Gastrocnemius medialis (tissue), 4 donors: ENCODE measurements around the gene EPX. TPM values are rescaled to one million over a fixed set of nuclear protein-coding genes. Genes with fewer than 3 reads are reported as not detected.

ENCODE experiments used
- ATAC-seq, 2 donors: fragments of 150-250 bp; one replicate each; pipeline ENCODE4 v1.9.1; 2016
- DNase-seq, 2 donors: peaks; one replicate each; pipeline ENCODE4 v3.0.0-alpha.2; 2019
- H3K27ac ChIP-seq, 4 donors: fragments of 200-600 bp; sonication (generic); 1 replicate in 1 of 4; 2 replicates in 3 of 4; pipeline ENCODE4 v1.5.1; 2016 to 2018; ENCODE audit warnings: mild to moderate bottlenecking in 2 of 4, moderate library complexity in 1 of 4
- H3K27me3 ChIP-seq, 3 donors: fragments of 200-600 bp; sonication (generic) in 2 of 3; 1 replicate in 1 of 3; 2 replicates in 2 of 3; pipeline versions ENCODE4 v1.5.1 to v1.6.0; 2016 to 2019; ENCODE audit warnings: mild to moderate bottlenecking in 1 of 3, moderate library complexity in 1 of 3
- H3K36me3 ChIP-seq, 2 donors: fragments of 200-600 bp; sonication (generic) in 1 of 2; one replicate each; pipeline ENCODE4 v1.5.1; 2017 to 2018
- H3K4me1 ChIP-seq, 2 donors: fragments of 200-600 bp; sonication (generic) in 1 of 2; one replicate each; pipeline ENCODE4 v1.5.1; 2016 to 2017; ENCODE audit warnings: mild to moderate bottlenecking in 2 of 2
- H3K4me3 ChIP-seq, 4 donors: fragments of 200-600 bp; sonication (generic) in 3 of 4; 1 replicate in 1 of 4; 2 replicates in 3 of 4; pipeline ENCODE4 v1.5.1; 2016 to 2019; ENCODE audit warnings: mild to moderate bottlenecking in 2 of 4
- H3K9me3 ChIP-seq, 3 donors: fragments of 200-600 bp; sonication (generic) in 2 of 3; 1 replicate in 1 of 3; 2 replicates in 2 of 3; pipeline ENCODE4 v1.5.1; 2016 to 2019
- POLR2A ChIP-seq, 2 donors: fragments of 450-650 bp; IDR thresholded peaks; one replicate each; pipeline ENCODE4 v1.6.1; 2017; ENCODE audit warnings: antibody characterized with exemption in 2 of 2, mild to moderate bottlenecking in 2 of 2, moderate library complexity in 2 of 2
- in situ Hi-C, 4 donors: fragments of 200-750 bp; cut with MboI; loops; one replicate each; pipeline versions ENCODE4 v1.15.0 to v1.8.0; 2017; ENCODE audit warnings: low sequenced_read_pairs in 4 of 4
- intact Hi-C: fragments of 100-400 bp; cut with DNase I; formaldehyde crosslinking; loops from one replicate; pipeline ENCODE4 v1.15.1; 2023; ENCODE audit warnings: low total_unique reads
- total RNA-seq, 4 donors: library from RNA; depleted of rRNA; stranded (reverse); fragments of >200 nt; gene quantifications; one replicate each; pipeline versions ENCODE4 v1.1.0 to v1.2.3, GENCODE V29; 2016
- TF ChIP-seq, protein P1 (sequence below), 5 experiments: fragments of 450-650 bp in 3 of 5; fragments of 200-600 bp in 2 of 5; sonication (generic) in 2 of 5; IDR thresholded peaks in 4 of 5; conservative IDR thresholded peaks in 1 of 5; 1 replicate in 4 of 5; 2 replicates in 1 of 5; pipeline ENCODE4 v1.5.1; 2016 to 2019; ENCODE audit warnings: antibody characterized with exemption in 5 of 5, mild to moderate bottlenecking in 3 of 5, moderate library complexity in 3 of 5

The EPX gene
- total RNA-seq, 4 donors from 2014 or later, result not detected

DNA sequence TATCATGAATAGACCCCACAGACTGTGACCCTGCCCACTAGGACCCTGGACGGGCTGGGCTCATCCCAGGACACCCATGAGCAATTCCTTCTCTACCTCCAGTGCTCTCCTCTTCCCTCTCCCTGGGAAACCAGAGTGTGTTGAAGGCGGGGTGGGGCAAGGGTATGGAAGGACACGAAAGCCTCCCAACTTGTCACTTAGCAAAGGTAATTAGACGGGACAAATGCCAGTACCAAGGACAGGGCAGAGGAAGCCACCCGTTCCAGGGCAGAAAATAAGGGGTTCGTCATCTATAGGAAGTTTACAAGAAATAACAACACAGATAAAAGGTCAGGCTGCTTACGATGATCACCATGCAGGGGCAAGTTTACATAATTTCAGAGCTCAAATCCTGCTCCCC is 4.9 kb upstream of the EPX start:
- peaks cover 0 to 10% (median 3%) of the 10 kb centered on the region in 3 donors for H3K27me3 ChIP-seq
- no peak for ATAC-seq
- in situ Hi-C loops, result no loop called here

DNA sequence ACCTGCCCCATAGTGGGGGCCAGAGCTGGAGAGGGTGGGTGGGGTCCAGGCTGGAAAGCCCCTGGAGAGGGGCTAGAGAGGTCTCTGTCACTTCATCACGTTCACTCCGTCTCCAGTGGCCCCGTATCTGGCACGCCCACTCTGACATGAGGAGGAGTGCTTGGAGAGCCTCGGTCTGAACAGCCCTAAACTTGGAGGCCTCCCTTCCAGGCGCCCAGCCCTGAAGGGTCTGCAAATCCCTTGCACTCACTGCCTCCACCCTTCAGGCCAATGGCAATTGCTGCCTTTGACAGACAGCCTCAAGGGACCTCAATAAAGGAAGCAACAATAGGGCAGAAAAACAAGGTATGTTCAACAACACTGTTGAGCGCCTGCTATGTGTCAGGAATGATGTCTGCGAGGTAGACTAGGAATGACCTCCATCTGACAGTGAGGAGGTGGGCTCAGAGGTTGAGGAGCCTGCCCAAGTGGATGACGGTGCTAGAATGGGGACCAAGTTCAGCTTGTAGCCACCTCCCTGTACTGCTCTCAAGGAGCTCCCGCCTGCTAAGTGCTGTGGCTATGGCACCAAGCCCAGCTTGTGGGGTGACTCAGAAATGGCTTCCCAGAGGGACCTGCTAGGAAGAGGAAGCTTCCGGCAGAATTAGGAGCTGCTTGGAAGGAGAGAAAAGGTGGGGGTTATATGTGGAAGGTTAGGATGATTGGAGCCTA is 2.9 kb upstream of the EPX start:
- in situ Hi-C loops, result no loop called here
- H3K27me3 ChIP-seq, result peaks cover 0 to 10% (median 3%) of the 10 kb centered on the region in 3 donors
- ATAC-seq, result no peak

More for the DNA sequence above, 4.9 kb upstream of the EPX start:
- TF ChIP-seq, protein P1, sequence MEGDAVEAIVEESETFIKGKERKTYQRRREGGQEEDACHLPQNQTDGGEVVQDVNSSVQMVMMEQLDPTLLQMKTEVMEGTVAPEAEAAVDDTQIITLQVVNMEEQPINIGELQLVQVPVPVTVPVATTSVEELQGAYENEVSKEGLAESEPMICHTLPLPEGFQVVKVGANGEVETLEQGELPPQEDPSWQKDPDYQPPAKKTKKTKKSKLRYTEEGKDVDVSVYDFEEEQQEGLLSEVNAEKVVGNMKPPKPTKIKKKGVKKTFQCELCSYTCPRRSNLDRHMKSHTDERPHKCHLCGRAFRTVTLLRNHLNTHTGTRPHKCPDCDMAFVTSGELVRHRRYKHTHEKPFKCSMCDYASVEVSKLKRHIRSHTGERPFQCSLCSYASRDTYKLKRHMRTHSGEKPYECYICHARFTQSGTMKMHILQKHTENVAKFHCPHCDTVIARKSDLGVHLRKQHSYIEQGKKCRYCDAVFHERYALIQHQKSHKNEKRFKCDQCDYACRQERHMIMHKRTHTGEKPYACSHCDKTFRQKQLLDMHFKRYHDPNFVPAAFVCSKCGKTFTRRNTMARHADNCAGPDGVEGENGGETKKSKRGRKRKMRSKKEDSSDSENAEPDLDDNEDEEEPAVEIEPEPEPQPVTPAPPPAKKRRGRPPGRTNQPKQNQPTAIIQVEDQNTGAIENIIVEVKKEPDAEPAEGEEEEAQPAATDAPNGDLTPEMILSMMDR (IDR thresholded peaks at IDR 0.05 in 4 of 5, conservative IDR thresholded peaks at IDR 0.05 in 1 of 5), result no peak
- no peak for TF ChIP-seq POLR2A (IDR thresholded peaks at IDR 0.05)
- Histone ChIP-seq H3K9me3 (no peaks in the 10 kb centered on the region), H3K4me3 (no peak overlapping the region), H3K4me1 (no peaks in the 10 kb centered on the region), H3K27ac (no peak overlapping the region), H3K36me3 (no peaks in the 10 kb centered on the region)
- intact Hi-C loops, result no loop called here
- DNase-seq, result no peak

GRCh38 chr17:58191241-58191896 is 1.2 kb upstream of the EPX start:
- no peak for ATAC-seq
- in situ Hi-C loops, result no loop called here

More for the DNA sequence above, 2.9 kb upstream of the EPX start:
- no peak overlapping the region for H3K4me3 ChIP-seq
- H3K9me3 ChIP-seq, result no peaks in the 10 kb centered on the region
- H3K4me1 ChIP-seq, result no peaks in the 10 kb centered on the region
- H3K27ac ChIP-seq, result no peak overlapping the region
- intact Hi-C loops, result no loop called here
- H3K36me3 ChIP-seq, result no peaks in the 10 kb centered on the region
- DNase-seq, result peak in 1 of 2 donors; percentile 32
- TF ChIP-seq, protein P1 (IDR thresholded peaks at IDR 0.05 in 4 of 5, conservative IDR thresholded peaks at IDR 0.05 in 1 of 5), result no peak
- TF ChIP-seq POLR2A (IDR thresholded peaks at IDR 0.05), result no peak

GRCh38 chr17:58193641-58194255 is 1.2 kb downstream of the EPX start:
- Histone ChIP-seq H3K4me1 (no peaks in the 10 kb centered on the region), H3K9me3 (no peaks in the 10 kb centered on the region), H3K27ac (no peak overlapping the region), H3K36me3 (no peaks in the 10 kb centered on the region), H3K27me3 (peaks cover 3 to 10% (median 7%) of the 10 kb centered on the region in 3 donors), H3K4me3 (no peak overlapping the region)
- intact Hi-C loops (no loop called here), in situ Hi-C loops (no loop called here)
- no peak for ATAC-seq
- TF ChIP-seq, protein P1 (IDR thresholded peaks at IDR 0.05 in 4 of 5, conservative IDR thresholded peaks at IDR 0.05 in 1 of 5), result no peak
- no peak for DNase-seq

More at GRCh38 chr17:58191241-58191896, 1.2 kb upstream of the EPX start:
- no peak for DNase-seq
- Histone ChIP-seq H3K36me3 (no peaks in the 10 kb centered on the region), H3K27me3 (peaks cover 0 to 10% (median 3%) of the 10 kb centered on the region in 3 donors), H3K27ac (no peak overlapping the region), H3K4me3 (no peak overlapping the region), H3K4me1 (no peaks in the 10 kb centered on the region), H3K9me3 (no peaks in the 10 kb centered on the region)
- intact Hi-C loops, result no loop called here
- TF ChIP-seq, protein P1 (IDR thresholded peaks at IDR 0.05 in 4 of 5, conservative IDR thresholded peaks at IDR 0.05 in 1 of 5), result no peak
- no peak for TF ChIP-seq POLR2A (IDR thresholded peaks at IDR 0.05)
